ENCODE measurements around the gene COL6A2.
"Not testable (repeated sequence)": the region's sequence is repeated elsewhere in the genome, so short reads cannot be mapped to it uniquely, and the experiment has no call there.

Gene COL6A2

DNA sequence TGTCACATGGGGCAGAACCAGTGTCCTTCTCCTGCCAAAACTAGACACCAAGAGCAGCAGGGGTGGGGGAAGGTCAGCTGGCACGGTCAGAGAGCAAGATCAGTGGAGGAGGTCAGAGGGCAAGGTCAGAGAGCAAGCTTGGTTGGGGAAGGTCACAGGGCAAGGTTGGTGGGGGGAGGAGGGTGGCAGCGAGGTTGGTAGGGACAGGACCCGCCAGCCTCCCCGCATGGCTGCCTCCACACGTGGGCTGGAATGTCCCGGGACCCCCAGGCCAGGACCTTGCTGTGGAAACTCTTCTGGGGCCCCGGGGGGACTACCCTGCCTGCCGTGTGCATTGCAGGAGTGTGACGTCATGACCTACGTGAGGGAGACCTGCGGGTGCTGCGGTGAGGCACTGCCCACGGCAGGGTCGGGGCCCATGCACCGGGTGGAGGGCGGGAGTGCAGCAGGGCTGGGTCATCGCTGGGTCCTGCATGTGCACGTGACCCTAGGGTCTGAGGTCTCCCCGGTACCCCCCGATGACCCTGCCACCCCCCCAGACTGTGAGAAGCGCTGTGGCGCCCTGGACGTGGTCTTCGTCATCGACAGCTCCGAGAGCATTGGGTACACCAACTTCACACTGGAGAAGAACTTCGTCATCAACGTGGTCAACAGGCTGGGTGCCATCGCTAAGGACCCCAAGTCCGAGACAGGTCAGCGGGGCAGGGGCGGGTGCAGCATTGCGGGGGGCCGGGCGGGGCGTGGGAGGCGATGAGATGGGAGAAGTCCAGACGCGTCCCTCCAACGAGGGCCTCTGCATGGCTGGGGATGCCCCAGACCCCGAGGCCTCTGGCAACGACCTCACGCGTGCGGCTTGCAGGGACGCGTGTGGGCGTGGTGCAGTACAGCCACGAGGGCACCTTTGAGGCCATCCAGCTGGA, 27.3 kb downstream of the COL6A2 start:
- DNase-seq, result no peak

DNA sequence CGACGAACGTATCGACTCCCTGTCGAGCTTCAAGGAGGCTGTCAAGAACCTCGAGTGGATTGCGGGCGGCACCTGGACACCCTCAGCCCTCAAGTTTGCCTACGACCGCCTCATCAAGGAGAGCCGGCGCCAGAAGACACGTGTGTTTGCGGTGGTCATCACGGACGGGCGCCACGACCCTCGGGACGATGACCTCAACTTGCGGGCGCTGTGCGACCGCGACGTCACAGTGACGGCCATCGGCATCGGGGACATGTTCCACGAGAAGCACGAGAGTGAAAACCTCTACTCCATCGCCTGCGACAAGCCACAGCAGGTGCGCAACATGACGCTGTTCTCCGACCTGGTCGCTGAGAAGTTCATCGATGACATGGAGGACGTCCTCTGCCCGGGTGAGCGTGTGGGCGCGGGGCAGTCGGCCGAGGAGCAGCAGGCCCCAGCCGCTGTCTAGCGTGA, 28.0 kb downstream of the COL6A2 start:
- no peak for DNase-seq

DNA sequence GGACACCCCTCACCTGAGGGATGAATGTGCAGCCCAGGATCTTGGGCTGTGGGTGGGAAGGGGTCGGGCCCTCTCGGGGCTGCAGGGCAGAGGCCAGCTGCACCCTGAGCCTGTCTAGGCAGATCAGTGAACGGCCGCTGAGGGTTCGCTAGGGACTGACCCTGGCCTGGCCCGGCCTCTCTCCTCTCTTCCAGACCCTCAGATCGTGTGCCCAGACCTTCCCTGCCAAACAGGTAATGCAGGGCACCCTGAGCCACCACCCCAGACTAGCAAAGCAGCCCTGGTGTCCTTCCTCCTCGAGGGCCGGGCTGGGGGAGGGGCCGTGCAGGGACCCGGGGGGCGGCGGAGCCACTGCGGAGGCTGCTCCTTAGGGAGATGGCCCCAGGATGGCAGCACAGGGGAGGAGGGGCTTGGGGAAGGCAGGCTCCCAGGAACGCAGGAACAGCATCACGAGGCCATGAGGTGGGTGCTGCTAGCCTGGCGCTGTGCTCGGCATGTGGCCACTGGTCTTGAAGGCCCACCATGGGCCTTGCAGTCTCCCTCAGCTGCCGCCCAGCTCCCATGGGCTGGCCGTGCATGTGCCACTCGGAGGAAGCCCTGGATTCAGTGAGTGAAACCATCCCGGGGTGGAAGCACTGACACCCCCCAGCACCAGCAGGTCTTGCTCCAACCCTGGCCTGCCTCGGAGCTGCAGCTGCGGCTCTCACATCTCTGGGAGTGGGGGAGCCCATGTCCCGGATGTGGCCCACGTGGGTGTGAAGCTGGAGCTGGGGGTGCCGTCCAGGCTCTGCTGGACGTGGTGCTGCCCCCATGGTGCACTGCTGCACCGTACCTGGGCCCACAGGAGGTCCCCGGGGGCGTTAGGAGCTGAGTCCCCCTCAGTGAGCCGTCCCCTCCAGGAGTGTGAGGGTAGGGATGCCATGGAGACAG, 28.7 kb downstream of the COL6A2 start:
- DNase-seq, result no peak

DNA sequence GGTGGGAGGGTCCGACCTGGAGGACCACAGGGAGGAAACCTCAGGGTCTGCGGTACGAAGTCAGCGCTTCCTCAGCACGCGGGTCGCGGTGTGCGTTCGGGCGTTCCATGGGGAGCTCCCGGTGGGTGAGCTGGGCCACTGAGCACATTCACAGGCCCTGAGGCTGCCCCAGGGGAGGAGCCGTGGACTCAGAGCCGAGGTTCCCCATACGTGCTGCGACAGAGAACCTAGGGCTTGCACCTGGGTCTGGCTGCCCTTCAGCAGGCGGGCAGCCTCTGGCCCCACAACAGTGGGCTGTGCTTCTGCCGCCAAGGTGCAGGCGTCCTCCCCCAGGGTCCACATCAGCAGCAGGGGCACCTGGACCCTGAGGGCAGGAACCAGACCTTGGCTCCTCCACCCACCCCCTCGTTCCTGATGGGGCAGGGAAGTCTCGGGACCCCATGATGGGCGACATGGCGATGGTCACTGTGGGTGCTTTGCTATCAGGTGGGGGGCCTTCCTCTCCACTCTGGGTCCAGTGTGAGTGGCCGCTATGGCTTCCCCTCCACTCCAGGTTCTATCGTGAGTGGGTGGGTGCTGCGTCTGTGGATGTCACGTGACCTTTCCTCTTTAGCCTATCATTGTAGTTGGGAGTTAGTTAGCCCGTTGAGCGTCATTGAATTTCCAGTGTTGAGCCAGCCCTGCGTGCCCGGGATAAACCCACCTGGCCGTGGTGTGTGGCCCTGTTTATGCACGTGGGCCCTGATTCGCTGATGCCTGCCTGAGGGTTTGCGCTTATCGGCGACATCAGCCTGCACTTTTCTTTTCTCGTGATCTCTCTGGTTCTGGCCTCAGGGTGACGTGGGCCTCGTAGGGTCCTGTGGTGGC, 29.6 kb downstream of the COL6A2 start:
- no peak for DNase-seq

DNA sequence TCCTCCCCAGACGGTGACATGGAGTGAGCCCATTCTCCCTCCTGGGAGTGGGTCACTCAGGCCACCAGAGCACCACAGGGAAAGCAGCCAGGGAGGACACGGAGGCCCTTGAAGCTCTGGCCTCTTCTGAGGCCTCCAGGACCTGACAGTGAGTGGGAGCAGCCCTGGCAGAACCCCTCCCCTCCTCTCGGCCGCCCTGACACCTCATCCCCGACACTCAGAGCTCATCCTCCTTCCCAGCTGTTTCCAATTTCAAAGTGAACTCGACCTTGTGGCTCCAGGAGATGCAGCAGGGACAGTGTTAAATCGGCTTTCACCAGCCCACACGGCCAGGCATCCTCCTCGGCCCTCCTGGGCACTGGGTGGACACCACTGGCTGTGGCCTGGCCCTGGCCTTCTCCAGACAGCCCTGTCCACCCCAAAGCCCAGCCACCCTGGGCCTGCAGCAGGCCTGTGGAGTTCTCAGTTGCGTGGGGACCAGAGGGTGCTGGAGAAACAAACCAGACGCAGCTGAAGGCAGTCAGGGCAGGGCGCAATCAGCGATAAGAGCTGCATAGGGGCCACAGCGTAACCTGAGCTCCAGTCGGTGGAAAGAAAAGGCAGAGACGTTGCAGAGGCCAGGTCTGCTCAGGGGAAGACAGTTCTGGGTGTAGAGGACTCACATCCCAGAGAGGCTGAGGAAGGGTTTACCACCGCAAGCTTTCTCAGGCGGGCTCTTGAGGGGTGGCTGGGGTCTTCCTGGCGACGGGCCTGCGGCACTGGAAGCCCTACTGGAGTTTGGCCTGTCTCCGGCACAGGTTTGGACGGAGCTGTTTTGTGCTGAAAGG, 30.4 kb downstream of the COL6A2 start:
- DNase-seq, result no peak

DNA sequence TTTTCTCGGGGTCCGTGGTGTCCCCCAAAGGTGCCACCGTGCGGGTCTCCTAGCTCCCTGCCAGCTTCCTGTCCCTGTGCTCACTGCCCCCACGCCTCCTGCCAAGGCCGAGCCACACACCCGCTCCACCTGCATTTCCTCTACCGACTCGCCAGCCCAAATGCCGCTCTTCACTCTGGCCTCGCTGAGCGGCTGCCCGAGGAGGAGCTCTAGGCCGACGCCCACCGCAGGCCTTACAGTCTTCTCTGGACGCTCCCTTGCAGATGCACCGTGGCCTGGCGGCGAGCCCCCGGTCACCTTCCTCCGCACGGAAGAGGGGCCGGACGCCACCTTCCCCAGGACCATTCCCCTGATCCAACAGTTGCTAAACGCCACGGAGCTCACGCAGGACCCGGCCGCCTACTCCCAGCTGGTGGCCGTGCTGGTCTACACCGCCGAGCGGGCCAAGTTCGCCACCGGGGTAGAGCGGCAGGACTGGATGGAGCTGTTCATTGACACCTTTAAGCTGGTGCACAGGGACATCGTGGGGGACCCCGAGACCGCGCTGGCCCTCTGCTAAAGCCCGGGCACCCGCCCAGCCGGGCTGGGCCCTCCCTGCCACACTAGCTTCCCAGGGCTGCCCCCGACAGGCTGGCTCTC, 31.1 kb downstream of the COL6A2 start:
- no peak for DNase-seq

DNA sequence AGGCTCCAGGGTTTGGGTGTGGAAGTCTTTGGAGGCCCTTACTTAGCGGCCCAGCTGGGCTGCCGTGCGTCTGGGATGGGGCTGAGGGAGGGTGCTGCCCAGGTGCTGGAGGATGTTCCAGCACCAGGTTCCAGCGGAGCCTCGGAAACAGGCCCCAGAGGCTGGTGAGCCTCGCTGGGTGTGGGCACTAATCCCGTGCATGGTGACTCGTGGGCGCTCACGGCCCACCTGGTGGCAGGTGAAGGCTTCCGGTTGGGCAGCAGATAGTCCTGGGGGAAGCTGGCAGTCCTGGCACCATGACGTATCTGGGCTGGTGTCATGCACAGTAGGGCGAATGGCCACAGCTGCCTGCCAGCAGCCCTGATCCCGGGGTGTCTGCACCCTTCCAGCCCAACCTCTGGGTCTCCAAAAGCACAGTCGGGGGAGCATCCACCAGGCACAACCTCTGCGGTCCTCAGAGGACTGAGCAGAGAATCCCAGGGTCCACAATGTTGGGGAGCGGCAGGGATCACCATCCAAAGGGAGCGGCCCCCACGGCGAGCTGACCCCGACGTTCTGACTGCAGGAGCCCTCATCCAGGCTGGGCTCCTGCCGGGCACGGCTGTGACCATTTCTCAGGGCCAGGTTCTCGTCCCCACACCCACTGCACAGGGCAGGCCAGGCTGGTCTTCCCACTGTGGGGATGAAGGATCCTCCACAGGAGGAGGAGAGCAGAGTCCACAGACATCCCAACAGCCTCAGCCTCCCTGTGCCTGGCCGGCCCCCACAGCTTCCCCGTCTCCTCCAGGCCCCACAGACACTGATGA, 32.1 kb downstream of the COL6A2 start:
- no peak for DNase-seq

DNA sequence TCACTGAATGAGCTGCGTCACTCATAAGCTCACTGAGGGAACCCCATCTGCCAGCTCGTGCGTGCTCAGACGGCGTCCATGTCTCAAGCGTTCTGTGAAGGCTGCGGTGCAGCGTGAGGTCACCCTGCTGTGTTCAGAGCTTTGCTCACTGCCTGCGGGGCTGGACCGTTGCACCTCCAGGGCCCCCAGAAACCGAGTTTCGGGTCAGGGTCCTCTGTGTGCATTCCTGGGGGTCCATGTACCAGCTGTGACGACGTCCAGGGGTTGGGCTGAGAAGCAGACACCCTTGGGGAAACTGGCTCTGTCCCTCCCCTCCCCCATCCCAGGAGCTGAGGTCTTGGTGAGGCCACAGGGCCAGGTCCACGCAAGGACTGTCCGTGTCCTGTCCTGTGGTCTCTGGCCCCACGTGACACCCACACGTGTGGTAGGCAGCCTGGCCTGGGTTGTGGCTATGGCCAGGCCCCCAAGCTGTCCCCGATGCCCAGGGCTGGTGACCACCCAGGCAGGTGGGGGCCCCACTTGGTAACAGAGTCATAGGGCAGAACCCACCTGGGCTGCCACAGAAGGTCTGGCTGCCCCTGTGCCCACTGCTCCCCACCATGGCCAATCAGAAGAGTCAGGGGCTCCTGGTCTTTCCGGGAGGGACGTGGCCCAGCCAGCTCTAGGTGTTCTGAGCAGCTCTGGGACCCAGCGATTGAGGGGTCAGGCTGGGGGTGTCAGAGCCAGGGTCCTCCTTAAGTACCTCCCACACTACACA, 33.1 kb downstream of the COL6A2 start:
- no peak for DNase-seq

DNA sequence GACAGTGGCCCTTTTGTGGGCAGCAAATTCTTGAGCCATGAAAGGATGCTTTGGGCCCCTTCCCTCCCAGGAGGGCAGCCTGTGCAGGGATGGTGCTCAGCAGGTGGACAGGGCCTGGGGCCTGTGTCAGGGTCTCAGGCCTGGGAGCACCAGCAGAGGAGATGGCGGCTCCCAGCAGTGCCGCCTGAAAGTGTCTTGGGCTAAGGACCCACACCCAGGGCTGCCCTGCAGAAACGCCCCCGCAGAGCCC, 33.6 kb downstream of the COL6A2 start:
- DNase-seq, result no peak

DNA sequence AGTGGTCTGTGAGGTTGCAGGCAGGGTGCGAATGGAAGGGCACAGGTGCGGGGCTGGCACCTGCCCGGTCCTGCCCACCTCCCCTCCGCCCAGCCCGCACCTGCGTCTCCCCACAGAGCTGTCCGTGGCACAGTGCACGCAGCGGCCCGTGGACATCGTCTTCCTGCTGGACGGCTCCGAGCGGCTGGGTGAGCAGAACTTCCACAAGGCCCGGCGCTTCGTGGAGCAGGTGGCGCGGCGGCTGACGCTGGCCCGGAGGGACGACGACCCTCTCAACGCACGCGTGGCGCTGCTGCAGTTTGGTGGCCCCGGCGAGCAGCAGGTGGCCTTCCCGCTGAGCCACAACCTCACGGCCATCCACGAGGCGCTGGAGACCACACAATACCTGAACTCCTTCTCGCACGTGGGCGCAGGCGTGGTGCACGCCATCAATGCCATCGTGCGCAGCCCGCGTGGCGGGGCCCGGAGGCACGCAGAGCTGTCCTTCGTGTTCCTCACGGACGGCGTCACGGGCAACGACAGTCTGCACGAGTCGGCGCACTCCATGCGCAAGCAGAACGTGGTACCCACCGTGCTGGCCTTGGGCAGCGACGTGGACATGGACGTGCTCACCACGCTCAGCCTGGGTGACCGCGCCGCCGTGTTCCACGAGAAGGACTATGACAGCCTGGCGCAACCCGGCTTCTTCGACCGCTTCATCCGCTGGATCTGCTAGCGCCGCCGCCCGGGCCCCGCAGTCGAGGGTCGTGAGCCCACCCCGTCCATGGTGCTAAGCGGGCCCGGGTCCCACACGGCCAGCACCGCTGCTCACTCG, 34.1 kb downstream of the COL6A2 start:
- DNase-seq, result no peak

DNA sequence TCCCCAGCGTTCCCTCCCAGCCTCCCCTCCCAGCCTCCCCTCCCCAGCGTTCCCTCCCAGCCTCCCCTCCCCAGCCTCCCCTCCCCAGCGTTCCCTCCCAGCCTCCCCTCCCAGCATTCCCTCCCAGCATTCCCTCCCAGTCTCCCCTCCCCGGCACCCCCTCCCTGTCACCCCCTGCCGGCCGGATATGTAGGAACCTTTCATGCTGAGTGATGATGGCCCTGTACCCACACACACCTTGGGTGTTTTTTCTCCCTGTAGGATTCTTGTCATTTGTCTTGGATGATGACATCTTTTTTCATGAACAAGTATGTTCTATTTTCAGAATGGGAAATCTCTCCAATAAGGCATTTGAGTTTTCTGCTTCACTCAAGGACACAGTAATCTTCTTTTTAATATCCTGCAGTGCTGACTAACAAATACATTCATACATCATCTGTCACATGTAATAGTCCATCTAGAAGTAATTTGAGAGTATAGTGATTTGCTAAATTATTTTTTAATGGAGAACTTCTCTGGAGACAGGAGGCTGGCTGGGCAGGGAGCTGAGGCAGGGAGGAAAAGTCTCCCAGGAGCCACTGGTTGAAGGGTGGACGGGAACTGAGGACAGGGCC, 38.0 kb downstream of the COL6A2 start:
- no peak for DNase-seq

DNA sequence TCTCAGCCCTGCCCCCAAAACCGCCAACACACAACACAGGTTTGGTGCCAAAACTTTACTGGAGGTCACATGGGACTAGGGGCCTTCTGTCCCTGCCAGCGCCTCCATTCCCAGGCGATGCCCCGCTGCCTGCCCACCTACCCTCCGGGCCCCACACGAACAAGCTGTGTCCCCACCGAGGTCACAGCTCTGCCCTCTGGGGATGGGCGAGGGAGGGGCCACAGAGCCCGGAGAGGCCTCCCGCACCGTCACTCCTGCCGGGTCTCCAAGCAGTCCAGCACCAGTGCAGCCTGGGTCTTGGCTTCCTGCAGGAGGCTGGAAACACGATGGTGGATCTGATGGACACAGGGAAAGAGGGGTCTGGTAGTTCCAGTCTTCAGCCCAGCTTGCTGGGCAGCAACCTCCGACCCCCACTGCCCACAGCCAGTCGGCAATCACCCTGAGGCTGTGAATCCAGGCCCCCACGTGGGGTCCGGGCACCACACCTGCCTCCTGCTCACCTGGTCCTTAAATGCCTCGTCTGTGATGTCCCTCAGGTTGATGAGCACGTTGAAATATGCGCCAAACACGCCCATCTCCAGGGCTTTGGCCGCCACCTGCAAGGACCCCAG, 38.9 kb downstream of the COL6A2 start:
- DNase-seq, result no peak

DNA sequence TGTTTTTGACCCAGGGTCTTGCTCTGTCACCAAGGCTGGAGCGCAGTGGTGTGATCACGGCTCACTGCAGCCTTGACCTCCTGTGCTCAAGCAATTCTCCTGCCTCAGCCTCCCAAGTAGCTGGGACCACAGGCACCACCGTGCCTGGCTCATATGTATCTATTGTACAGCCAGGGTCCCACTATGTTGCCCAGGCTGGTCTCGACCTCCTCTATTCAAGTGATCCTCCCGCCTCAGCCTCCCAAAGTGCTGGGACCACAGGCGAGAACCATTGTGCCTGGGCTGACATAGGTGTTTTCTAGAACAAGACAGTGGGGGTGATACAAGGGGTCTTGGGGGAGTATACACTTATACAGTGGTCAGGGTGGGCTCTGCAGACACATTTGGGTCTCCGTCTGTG, 40.0 kb downstream of the COL6A2 start:
- DNase-seq, result no peak

DNA sequence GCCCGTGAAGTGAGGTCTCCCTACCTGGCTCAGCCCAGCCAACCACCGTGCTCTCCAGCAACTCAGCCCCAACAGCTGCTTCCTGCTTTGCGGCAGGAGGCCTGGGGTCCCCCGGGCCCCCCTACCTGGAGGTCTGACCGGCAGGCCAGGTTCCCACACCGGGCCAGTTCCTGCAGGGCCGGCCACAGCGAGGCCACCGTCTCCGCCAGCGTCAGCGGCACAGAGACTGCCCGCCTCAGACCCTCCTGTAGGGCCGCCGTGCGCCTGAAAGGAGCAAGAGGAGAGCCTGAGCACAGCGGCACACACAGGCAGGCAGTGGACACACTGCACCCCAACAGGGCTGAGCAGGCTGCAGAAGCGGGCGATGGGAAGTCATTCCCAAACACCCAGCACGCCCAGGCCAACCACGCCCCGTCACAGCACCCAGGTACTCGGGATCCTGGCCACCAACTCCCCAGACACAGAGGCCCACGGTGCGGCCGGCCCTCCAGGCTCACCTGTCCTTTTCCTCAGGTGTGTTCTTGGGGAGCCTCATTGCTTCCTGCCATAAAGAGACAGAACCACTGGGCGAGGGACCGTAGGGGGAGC, 40.6 kb downstream of the COL6A2 start:
- no peak for DNase-seq

DNA sequence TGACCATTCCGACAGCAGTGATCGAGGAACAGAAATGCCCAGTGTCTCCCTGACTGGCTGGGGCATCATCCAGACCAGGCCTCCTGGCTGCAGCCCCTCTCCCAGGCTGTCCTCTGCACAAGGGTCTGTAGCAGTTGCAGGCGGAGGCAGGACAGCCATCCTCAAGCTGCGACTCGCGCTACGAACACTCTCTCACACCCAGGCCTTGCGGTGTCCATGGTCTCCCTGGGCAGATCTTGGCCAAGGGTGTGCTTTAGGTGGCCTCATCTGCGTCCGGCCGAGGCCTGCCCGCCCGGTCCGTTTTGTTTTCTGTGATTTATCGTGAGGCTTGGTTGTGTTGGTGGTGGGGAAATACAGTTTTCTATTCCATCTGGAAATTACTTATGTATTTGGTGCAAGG, 41.8 kb downstream of the COL6A2 start:
- no peak for DNase-seq

DNA sequence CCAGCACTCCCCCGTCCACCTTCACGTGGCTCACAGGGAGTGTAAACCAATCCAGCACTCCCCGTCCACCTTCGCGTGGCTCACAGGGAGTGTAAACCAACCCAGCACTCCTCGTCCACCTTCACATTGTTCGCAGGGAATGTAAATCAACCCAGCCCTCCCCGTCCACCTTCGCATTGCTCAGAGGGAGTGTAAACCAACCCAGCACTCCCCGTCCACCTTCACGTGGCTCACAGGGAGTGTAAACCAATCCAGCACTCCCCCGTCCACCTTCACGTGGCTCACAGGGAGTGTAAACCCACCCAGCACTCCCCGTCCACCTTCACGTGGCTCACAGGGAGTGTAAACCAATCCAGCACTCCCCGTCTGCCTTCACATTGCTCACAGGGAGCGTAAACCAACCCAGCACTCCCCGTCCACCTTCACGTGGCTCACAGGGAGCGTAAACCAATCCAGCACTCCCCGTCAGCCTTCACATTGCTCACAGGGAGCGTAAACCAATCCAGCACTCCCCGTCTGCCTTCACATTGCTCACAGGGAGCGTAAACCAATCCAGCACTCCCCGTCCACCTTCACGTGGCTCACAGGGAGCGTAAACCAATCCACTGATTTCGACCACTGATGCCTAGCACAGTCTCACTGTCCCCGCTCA, 42.6 kb downstream of the COL6A2 start:
- DNase-seq, result not testable (repeated sequence)

Measured in hypothalamus (tissue), 51 donors.